H1 (cell line): Measurements from ENCODE around the gene NHS. TPM values are rescaled to one million over a fixed set of nuclear protein-coding genes. Genes with fewer than 3 reads are reported as not detected.

ENCODE experiments used
- CTCF ChIA-PET: fragments of 300-600 bp; sonication (Branson Sonifier 250); formaldehyde crosslinking; loops from one replicate; lab custom pipeline; 2021; ENCODE audit not compliant: partially characterized antibody; lab: Charles Lee
- POLR2A ChIA-PET: fragments of 300-600 bp; sonication (Branson Sonifier 250); formaldehyde crosslinking; loops from one replicate; lab custom pipeline; 2021; ENCODE audit warnings: inconsistent platforms; ENCODE audit not compliant: partially characterized antibody; lab: Charles Lee
- DNase-seq, 2 experiments: peaks; one replicate each; pipeline versions ENCODE4 v3.0.0 to v3.0.0-alpha.2; 2010 to 2022; ENCODE audit warnings: low spot score in 2 of 2, low read depth in 1 of 2, mixed read lengths in 1 of 2
- FAIRE-seq: peaks from 2 replicates; lab custom pipeline; 2011; peaks lifted over from hg19 to GRCh38; lab: Jason Lieb, UNC
- H2AFZ ChIP-seq: 2 replicates; pipeline ENCODE4 v1.8.1; 2012; ENCODE audit warnings: low read length, inconsistent platforms
- H2AK5ac ChIP-seq: 2 replicates; pipeline ENCODE4 v1.6.1; 2013; ENCODE audit warnings: low read depth, low read length
- H2BK120ac ChIP-seq: replicated peaks from 2 replicates; pipeline ENCODE3; 2013; ENCODE audit warnings: low read depth, low read length, inconsistent platforms
- H2BK12ac ChIP-seq: 2 replicates; pipeline ENCODE4 v1.6.1; 2013; ENCODE audit warnings: low read depth, low read length
- H2BK15ac ChIP-seq: 2 replicates; pipeline ENCODE4 v1.6.1; 2013; ENCODE audit warnings: low read length
- H2BK20ac ChIP-seq: 2 replicates; pipeline ENCODE4 v1.6.1; 2013; ENCODE audit warnings: low read length
- H2BK5ac ChIP-seq: 2 replicates; pipeline ENCODE4 v1.6.1; 2013; ENCODE audit warnings: low read depth, low read length
- H3K14ac ChIP-seq: 2 replicates; pipeline ENCODE4 v1.6.1; 2013; ENCODE audit warnings: inconsistent platforms; ENCODE audit not compliant: insufficient read length
- H3K18ac ChIP-seq: 2 replicates; pipeline ENCODE4 v1.6.1; 2013; ENCODE audit warnings: low read length; ENCODE audit errors: extremely low read depth
- H3K23ac ChIP-seq: 2 replicates; pipeline ENCODE4 v1.6.1; 2013; ENCODE audit warnings: inconsistent platforms; ENCODE audit not compliant: insufficient read length
- H3K23me2 ChIP-seq: 2 replicates; pipeline ENCODE4 v1.6.1; 2013; ENCODE audit warnings: low read depth, low read length
- H3K27ac ChIP-seq: 2 replicates; pipeline ENCODE4 v1.6.1; 2011; ENCODE audit warnings: low read depth, low read length, inconsistent platforms
- H3K27me3 ChIP-seq, 4 experiments: replicated peaks in 1 of 4; 1 replicate in 1 of 4; 2 replicates in 3 of 4; pipeline versions ENCODE4 v1.6.1 to v1.8.1; 2011 to 2013; ENCODE audit warnings: low read length in 3 of 4, mild to moderate bottlenecking in 3 of 4, inconsistent platforms in 2 of 4, mixed read lengths in 2 of 4, moderate library complexity in 1 of 4; ENCODE audit not compliant: control insufficient read depth in 3 of 4, insufficient read depth in 3 of 4; ENCODE audit errors: extremely low read depth in 1 of 4
- H3K36me3 ChIP-seq, 4 experiments: 2 replicates each; pipeline versions ENCODE4 v1.6.1 to v1.8.1; 2011 to 2013; ENCODE audit warnings: mild to moderate bottlenecking in 4 of 4, low read length in 3 of 4, moderate library complexity in 2 of 4, control low read depth in 1 of 4, inconsistent platforms in 1 of 4; ENCODE audit not compliant: insufficient read depth in 4 of 4, control insufficient read depth in 2 of 4
- H3K4ac ChIP-seq: replicated peaks from 2 replicates; pipeline ENCODE3; 2013; ENCODE audit warnings: low read length, low read depth, mixed read lengths, inconsistent platforms; ENCODE audit not compliant: insufficient read length
- H3K4me1 ChIP-seq, 4 experiments: replicated peaks in 1 of 4; 1 replicate in 1 of 4; 2 replicates in 3 of 4; pipeline versions ENCODE4 v1.6.1 to v1.8.1; 2011 to 2013; ENCODE audit warnings: low read length in 3 of 4, inconsistent platforms in 2 of 4, mixed read lengths in 1 of 4; ENCODE audit not compliant: insufficient read depth in 4 of 4, control insufficient read depth in 3 of 4
- H3K4me2 ChIP-seq, 2 experiments: 2 replicates each; pipeline versions ENCODE4 v1.6.1 to v1.8.1; 2011 to 2013; ENCODE audit warnings: low read depth in 2 of 2, low read length in 2 of 2, control low read depth in 1 of 2, inconsistent platforms in 1 of 2, mild to moderate bottlenecking in 1 of 2; ENCODE audit not compliant: insufficient read depth in 1 of 2
- H3K4me3 ChIP-seq, 4 experiments: fragments of 200-600, 300-600 bp in 1 of 4; sonication (generic), shearing (Covaris generic), sonication (Bioruptor Twin) in 1 of 4; 2 replicates each; pipeline versions ENCODE4 v1.5.1 to v1.8.1; 2011 to 2016; ENCODE audit warnings: low read length in 4 of 4, low read depth in 3 of 4, control low read depth in 2 of 4, inconsistent platforms in 2 of 4, mild to moderate bottlenecking in 2 of 4, mixed read lengths in 1 of 4, moderate library complexity in 1 of 4; ENCODE audit not compliant: insufficient read depth in 2 of 4; ENCODE audit errors: extremely low read depth in 1 of 4
- H3K56ac ChIP-seq: replicated peaks from 2 replicates; pipeline ENCODE3; 2013; ENCODE audit warnings: low read depth, mild to moderate bottlenecking, mixed read lengths, low read length, inconsistent platforms; ENCODE audit not compliant: insufficient read length
- H3K79me1 ChIP-seq: 2 replicates; pipeline ENCODE4 v1.6.1; 2013; ENCODE audit warnings: low read depth, low read length, control low read depth
- H3K79me2 ChIP-seq, 2 experiments: 2 replicates each; pipeline versions ENCODE4 v1.6.1 to v1.8.1; 2012 to 2013; ENCODE audit warnings: low read length in 2 of 2, mild to moderate bottlenecking in 2 of 2, inconsistent platforms in 1 of 2; ENCODE audit not compliant: insufficient read depth in 2 of 2, control insufficient read depth in 1 of 2
- H3K9ac ChIP-seq, 4 experiments: replicated peaks in 1 of 4; 1 replicate in 1 of 4; 2 replicates in 3 of 4; pipeline versions ENCODE4 v1.6.1 to v1.8.1; 2011 to 2013; ENCODE audit warnings: low read depth in 3 of 4, low read length in 3 of 4, control low read depth in 2 of 4, mild to moderate bottlenecking in 2 of 4, moderate library complexity in 2 of 4, inconsistent platforms in 1 of 4; ENCODE audit errors: extremely low read depth in 1 of 4
- H3K9me3 ChIP-seq, 2 experiments: 2 replicates each; pipeline versions ENCODE4 v1.6.1 to v1.8.1; 2012 to 2013; ENCODE audit warnings: mild to moderate bottlenecking in 2 of 2, moderate library complexity in 2 of 2, control low read depth in 1 of 2, inconsistent platforms in 1 of 2, low read depth in 1 of 2, low read length in 1 of 2, mixed read lengths in 1 of 2; ENCODE audit not compliant: insufficient read depth in 2 of 2
- H4K20me1 ChIP-seq, 2 experiments: replicated peaks in 1 of 2; 2 replicates each; pipeline versions ENCODE3 to v1.8.1; 2011 to 2013; ENCODE audit warnings: inconsistent platforms in 2 of 2, low read length in 2 of 2, mild to moderate bottlenecking in 1 of 2; ENCODE audit not compliant: insufficient read depth in 2 of 2, control insufficient read depth in 1 of 2
- H4K5ac ChIP-seq: 2 replicates; pipeline ENCODE4 v1.6.1; 2013; ENCODE audit warnings: low read length, low read depth, mixed read lengths, inconsistent platforms; ENCODE audit not compliant: insufficient read length
- H4K8ac ChIP-seq: 2 replicates; pipeline ENCODE4 v1.8.0; 2013; ENCODE audit warnings: mild to moderate bottlenecking, moderate library complexity, low read length, inconsistent platforms; ENCODE audit not compliant: insufficient read depth; ENCODE audit errors: extremely low read depth
- H4K91ac ChIP-seq: replicated peaks from 2 replicates; pipeline ENCODE3; 2013; ENCODE audit warnings: low read length, mixed read lengths, inconsistent platforms; ENCODE audit not compliant: insufficient read length
- FOSL1 ChIP-seq: IDR thresholded peaks from 2 replicates; pipeline ENCODE4 v1.6.1; 2011; ENCODE audit warnings: mild to moderate bottlenecking, low read depth, low read length, moderate library complexity; ENCODE audit not compliant: insufficient read depth
- MAFK ChIP-seq: IDR thresholded peaks from 2 replicates; pipeline ENCODE4 v1.6.1; 2012; ENCODE audit warnings: low read depth, mild to moderate bottlenecking, improper control_type of control experiment, low read length
- NRF1 ChIP-seq: IDR thresholded peaks from 2 replicates; pipeline ENCODE4 v1.6.1; 2011; ENCODE audit warnings: mild to moderate bottlenecking, low read depth, low read length, improper control_type of control experiment
- SP1 ChIP-seq: IDR thresholded peaks from 2 replicates; pipeline ENCODE4 v1.6.1; 2011; ENCODE audit warnings: low read depth, low read length
- WGBS, 2 experiments: shearing (Covaris generic) in 1 of 2; methylation state at CpG; one replicate each; pipeline versions ENCODE4 v1.1.6 to v1.1.7; 2013 to 2015; ENCODE audit warnings: low lambda C conversion rate in 2 of 2, mixed read lengths in 2 of 2, inconsistent platforms in 1 of 2, low coverage in 1 of 2, missing lambda C conversion rate in 1 of 2; ENCODE audit not compliant: insufficient replicate concordance in 2 of 2, insufficient coverage in 1 of 2, insufficient read length in 1 of 2; ENCODE audit errors: extremely low coverage in 1 of 2, missing lambda C conversion rate in 1 of 2; 5-methylcytosine and 5-hydroxymethylcytosine counted together
- polyA plus RNA-seq, 7 experiments: library from polyadenylated mRNA; depleted of rRNA in 3 of 7; stranded (reverse) in 5 of 7; unstranded in 2 of 7; fragments of >200 nt in 5 of 7; fragments of 200-250 nt in 2 of 7; gene quantifications; 1 replicate in 5 of 7; 2 replicates in 1 of 7; 4 replicates in 1 of 7; pipeline versions ENCODE4 v1.2.1 to v1.2.3, GENCODE V29; 2011 to 2013; ENCODE audit warnings: missing spikeins in 2 of 7, mixed read lengths in 2 of 7
- total RNA-seq: library from RNA; stranded (reverse); fragmentation: NEBNext Ultra II Directional; extraction: Animal tissue kit (Norgen Biotek cat#: 25700); gene quantifications from 2 replicates; pipeline ENCODE4 v1.2.1, GENCODE V29; 2021

The NHS gene
- total and polyA plus RNA-seq, 2 of the 8 experiments (the other 6 are each of a cell fraction or from before 2014, with no cell fraction given) = 2.2 to 6.7 TPM

DNA sequence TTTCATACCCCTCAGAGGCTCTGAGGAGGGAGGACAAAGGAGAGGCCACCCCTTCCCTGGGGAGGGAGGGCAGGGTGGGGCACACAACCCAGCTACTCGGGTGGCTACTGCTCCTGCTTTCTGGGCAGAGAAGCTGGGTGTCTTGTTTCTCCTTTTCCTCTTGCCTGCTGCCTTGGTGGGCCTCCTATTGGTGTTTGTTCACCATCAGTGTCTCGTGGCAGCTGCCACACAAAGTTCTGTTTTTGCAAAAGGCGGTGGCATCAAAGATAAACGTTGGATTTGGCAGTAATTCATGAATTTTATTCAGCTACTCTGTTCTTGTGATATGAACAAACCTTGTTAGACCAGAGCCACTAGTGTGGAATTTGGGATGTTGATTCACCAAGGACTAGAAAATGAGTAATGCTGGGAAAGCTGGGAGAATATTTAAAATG is 209.3 kb downstream of the NHS start:
- DNase-seq (no peak), FAIRE-seq (no peak)
- H3K9ac ChIP-seq = no peak overlapping the region

More for the DNA sequence above, 209.3 kb downstream of the NHS start:
- TF ChIP-seq FOSL1 = no peak
- TF ChIP-seq NRF1 = no peak
- TF ChIP-seq SP1 = no peak
- no peak for TF ChIP-seq MAFK
- WGBS, 2 experiments = 70% methylated on average over 3 of the region's 4 CpGs; no CpG with 5 or more reads in 1 of the 2 experiments
- Histone ChIP-seq H3K9me3 (no peaks in the 10 kb centered on the region), H2BK5ac (no peak overlapping the region), H3K27ac (no peak overlapping the region), H3K79me1 (no peaks in the 10 kb centered on the region), H4K20me1 (no peaks in the 10 kb centered on the region), H3K4me1 (no peaks in the 10 kb centered on the region; a peak in 1 of 7 replicates), H3K18ac (no peak overlapping the region), H4K91ac (no peak overlapping the region), H3K36me3 (no peaks in the 10 kb centered on the region), H3K4me3 (no peak overlapping the region), H3K79me2 (no peaks in the 10 kb centered on the region), H3K56ac (no peak overlapping the region), H3K14ac (no peak overlapping the region), H4K8ac (no peak overlapping the region), H2BK20ac (no peak overlapping the region), H4K5ac (no peak overlapping the region), H3K23ac (no peak overlapping the region), H3K27me3 (no peaks in the 10 kb centered on the region), H2BK12ac (no peak overlapping the region), H3K23me2 (no peaks in the 10 kb centered on the region), H3K4ac (no peak overlapping the region), H2AK5ac (no peak overlapping the region), H2AFZ (no peak overlapping the region), H2BK15ac (no peak overlapping the region), H2BK120ac (no peak overlapping the region), H3K4me2 (no peak overlapping the region; a peak in 1 of 4 replicates)
- POLR2A ChIA-PET = no interaction called here
- CTCF ChIA-PET = interaction anchor here (1.1 to 2.0 kb wide), 2 partner anchors 210 to 342 kb away, joined by 3 to 4 read pairs; no protein-coding TSS in a partner anchor
